Measurements from ENCODE around the gene SKAP1.
A peak's percentile ranks its signal among the peaks of the same experiment; 100 is the strongest.

Gene SKAP1

GRCh38 chr17:48470388-48471034, 40.5 kb upstream of the SKAP1 start:
- TF ChIP-seq, protein P1, sequence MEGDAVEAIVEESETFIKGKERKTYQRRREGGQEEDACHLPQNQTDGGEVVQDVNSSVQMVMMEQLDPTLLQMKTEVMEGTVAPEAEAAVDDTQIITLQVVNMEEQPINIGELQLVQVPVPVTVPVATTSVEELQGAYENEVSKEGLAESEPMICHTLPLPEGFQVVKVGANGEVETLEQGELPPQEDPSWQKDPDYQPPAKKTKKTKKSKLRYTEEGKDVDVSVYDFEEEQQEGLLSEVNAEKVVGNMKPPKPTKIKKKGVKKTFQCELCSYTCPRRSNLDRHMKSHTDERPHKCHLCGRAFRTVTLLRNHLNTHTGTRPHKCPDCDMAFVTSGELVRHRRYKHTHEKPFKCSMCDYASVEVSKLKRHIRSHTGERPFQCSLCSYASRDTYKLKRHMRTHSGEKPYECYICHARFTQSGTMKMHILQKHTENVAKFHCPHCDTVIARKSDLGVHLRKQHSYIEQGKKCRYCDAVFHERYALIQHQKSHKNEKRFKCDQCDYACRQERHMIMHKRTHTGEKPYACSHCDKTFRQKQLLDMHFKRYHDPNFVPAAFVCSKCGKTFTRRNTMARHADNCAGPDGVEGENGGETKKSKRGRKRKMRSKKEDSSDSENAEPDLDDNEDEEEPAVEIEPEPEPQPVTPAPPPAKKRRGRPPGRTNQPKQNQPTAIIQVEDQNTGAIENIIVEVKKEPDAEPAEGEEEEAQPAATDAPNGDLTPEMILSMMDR (IDR thresholded peaks at IDR 0.05; ENCODE audit: low read length, missing control alignments), result peak; percentile 2

DNA sequence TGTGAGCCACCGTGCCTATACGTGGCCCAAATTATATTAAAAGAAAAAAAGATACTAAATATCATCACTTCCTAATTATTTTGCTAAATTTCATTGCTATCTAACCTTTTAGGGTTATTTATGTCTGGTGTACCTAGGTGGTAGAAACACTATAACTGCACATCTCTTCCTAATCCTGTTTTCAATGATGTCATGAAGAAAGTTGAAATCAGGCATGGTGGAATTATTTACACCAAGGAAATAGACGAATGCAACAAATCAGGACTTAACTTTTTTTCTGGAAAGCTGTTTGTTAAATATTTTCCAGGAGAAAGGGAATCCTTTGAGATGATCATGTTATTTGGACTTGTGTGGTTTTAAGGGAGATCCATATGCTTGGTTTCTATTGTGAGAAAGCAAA, 39.2 kb upstream of the SKAP1 start:
- DNase-seq (ENCODE audit: low read depth), result no peak
- TF ChIP-seq, protein P1 (IDR thresholded peaks at IDR 0.05; ENCODE audit: low read length, missing control alignments), result no peak
- H3K4me3 ChIP-seq (replicated peaks; ENCODE audit: low read depth, low read length), result no peak overlapping the region

More at GRCh38 chr17:48470388-48471034, 40.5 kb upstream of the SKAP1 start:
- DNase-seq (ENCODE audit: low read depth), result peak; percentile 36
- H3K4me3 ChIP-seq (replicated peaks; ENCODE audit: low read depth, low read length), result no peak overlapping the region

DNA sequence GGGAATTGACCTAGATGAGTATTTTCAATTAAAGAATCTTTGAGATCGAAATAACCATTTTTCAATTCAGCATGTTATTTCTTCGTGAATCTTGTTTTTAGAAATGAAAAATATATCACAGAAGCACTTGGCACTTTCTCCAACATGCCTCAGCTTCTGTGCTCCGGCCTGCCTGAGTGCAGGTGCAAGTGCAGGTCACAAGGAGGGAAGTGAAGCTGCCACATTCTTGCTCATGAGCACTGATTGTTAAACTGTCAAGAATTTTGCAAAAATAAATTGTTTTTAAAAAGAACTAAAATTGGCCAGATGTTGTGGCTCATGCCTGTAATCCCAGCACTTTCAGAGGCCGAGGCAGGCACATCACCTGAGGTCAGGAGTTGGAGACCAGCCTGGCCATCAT, 38.3 kb upstream of the SKAP1 start:
- no peak for DNase-seq (ENCODE audit: low read depth)
- TF ChIP-seq, protein P1 (IDR thresholded peaks at IDR 0.05; ENCODE audit: low read length, missing control alignments), result no peak
- H3K4me3 ChIP-seq (replicated peaks; ENCODE audit: low read depth, low read length), result no peak overlapping the region

GRCh38 chr17:48465884-48466283, 35.9 kb upstream of the SKAP1 start:
- TF ChIP-seq, protein P1 (IDR thresholded peaks at IDR 0.05; ENCODE audit: low read length, missing control alignments), result no peak
- no peak for DNase-seq (ENCODE audit: low read depth)
- H3K4me3 ChIP-seq (replicated peaks; ENCODE audit: low read depth, low read length), result no peak overlapping the region

DNA sequence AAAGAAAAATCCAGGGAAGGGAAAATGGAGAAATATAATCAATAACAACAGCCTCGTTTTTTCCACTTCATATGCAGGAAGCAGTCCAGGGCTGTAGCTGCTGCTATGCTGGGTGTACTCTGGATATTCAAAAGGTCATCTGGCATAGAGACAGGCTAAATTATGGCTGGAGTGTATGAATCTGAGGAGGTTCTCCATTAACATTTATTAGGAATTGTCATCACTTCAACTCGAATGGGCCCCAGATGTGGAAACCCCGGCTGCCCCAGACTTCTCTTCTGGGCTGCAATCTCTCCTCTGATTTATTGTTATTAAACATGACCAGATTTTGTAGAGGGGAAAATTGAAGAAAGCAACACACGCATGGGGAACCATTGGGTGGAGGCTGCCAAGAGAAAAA, 33.5 kb upstream of the SKAP1 start:
- TF ChIP-seq, protein P1 (IDR thresholded peaks at IDR 0.05; ENCODE audit: low read length, missing control alignments), result no peak
- no peak for DNase-seq (ENCODE audit: low read depth)
- H3K4me3 ChIP-seq (replicated peaks; ENCODE audit: low read depth, low read length), result no peak overlapping the region

- TF ChIP-seq, protein P1 (IDR thresholded peaks at IDR 0.05; ENCODE audit: low read length, missing control alignments), result no peak
- no peak for DNase-seq (ENCODE audit: low read depth)
- H3K4me3 ChIP-seq (replicated peaks; ENCODE audit: low read depth, low read length), result no peak overlapping the region
Observed at GRCh38 chr17:48462946-48463345, 32.9 kb upstream of the SKAP1 start.

- TF ChIP-seq, protein P1 (IDR thresholded peaks at IDR 0.05; ENCODE audit: low read length, missing control alignments), result no peak
- no peak for DNase-seq (ENCODE audit: low read depth)
Observed at GRCh38 chr17:48460052-48460451, 30.0 kb upstream of the SKAP1 start.

More at GRCh38 chr17:48460052-48460451, 30.0 kb upstream of the SKAP1 start:
- H3K4me3 ChIP-seq (replicated peaks; ENCODE audit: low read depth, low read length), result no peak overlapping the region

Measured in fibroblast of pulmonary artery (primary cell).